Measurements from ENCODE around the gene FLNB.
"Not testable (repeated sequence)": the region's sequence is repeated elsewhere in the genome, so short reads cannot be mapped to it uniquely, and the experiment has no call there.

The FLNB gene

DNA sequence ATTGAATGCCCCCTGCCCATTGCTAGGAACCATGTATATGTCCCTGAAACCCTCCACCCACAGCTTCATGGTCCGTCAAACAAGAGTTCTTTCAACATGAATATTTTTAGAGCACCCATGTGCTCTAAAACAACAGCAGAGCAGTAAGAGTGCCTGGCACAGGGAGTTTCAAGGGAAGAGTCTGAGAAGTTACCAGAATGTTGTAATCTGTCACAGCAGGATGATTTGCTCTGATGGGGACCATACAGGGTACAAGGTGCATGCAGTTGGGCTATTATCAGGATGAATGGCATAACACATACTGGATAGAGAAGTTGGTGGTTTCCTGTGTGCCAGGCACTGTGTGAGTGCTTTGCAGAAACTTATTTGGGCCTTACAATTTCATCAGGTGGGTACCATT lies 27.8 kb upstream of the FLNB start:
- no peak for DNase-seq (ENCODE audit: low read depth in 2 of 2)

GRCh38 chr3:57981483-57982087 lies 26.6 kb upstream of the FLNB start:
- no peak for DNase-seq (ENCODE audit: low read depth in 2 of 2)

- DNase-seq (ENCODE audit: low read depth in 2 of 2), result no peak
Observed at GRCh38 chr3:57982561-57983243, 25.5 kb upstream of the FLNB start.

DNA sequence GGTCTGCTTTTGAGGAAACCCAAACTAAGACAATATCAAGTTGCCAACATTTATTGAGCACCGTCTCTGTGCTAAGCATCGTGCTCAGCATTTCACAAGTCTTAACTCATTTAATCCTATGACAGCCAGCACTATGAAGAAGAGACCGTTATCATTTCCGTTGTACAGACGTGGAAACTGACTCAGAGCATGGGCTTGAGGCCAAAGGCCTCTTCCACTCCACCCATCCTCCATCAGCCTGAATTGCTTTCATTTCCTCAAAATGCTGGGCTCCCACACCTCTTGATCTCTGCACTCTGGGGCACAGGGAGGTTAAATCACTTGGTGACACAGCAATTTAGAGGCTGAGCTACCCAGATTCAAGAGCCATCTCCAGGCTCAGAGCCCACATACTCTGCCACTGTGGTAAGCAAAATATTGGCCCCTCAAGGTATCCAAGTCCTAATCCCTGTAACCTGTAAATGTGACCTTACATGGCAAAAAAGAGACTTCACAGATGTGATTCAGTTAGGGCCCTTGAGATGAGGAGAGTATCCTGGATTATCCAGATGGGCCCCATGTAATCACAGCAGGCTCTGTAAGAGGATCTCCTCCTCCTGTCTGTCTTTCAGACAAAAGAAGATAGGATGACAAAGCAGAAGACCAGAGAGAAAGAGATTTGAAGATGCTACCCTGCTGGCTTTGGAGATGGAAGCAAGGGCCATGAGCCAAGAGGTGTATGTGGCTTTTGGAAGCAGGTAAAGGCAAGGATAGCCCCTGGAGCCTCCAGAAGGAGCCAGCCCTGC lies 24.3 kb upstream of the FLNB start:
- no peak for DNase-seq (ENCODE audit: low read depth in 2 of 2)

DNA sequence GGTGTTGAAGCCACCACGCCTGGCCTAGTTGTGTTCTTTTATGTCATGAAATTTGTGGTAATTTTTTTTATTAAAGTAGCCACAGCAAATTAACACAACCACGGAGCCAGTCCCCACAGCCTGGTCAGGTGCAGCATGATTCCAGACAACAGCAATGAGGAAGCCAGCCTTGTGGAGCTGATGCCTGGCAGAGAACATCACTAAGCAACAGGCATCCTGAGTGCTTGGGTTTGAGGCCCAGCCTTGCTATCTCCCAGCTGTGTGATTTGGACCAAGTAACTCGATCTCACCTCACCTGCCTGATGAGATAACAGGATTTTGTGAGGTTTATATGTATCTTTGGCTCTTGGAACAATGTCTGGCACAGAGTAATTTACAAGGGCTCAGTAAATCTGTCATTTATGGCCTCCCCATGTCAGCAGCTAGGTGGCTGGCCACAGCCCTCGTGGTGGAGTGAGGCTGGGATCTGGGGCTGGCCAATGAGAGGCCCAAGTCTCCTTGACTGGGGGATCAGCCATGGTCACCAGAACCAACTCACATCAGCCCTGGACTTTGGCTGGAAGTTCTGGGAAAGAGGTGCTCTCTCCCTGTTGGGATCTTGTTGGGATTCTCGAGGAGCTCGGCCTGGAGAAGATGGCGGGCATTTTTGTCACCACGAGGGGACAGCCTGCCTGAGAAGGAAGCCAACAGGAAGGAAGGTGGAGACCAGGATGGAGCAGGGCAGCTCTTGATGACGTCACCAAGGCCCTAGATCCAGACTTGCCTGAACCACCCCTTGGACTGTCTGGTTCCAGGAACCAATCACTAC lies 22.8 kb upstream of the FLNB start:
- DNase-seq (ENCODE audit: low read depth in 2 of 2), result no peak

GRCh38 chr3:57985984-57986246 lies 22.3 kb upstream of the FLNB start:
- DNase-seq (ENCODE audit: low read depth in 2 of 2), result no peak

DNA sequence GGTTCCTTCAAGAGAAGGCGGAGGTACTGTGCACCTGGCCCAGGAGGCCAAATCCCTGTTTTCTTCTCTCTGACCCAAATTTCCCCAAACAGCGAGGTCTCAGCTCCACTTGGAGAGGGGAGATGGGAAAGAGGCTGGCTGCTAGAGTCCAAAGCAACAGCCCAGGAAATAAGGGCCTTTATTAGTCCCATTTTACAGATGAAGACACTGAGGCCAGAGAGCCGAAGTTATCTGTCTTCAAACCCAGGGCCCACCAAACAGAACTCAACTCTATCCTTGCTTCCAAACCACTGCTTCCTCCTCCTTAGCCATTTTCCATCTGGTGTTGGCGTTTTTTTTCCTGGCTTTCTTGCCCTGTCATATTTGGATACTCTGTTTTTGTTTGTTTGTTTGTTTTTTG lies 22.0 kb upstream of the FLNB start:
- DNase-seq (ENCODE audit: low read depth in 2 of 2), result no peak

- DNase-seq (ENCODE audit: low read depth in 2 of 2), result not testable (repeated sequence)
Observed at GRCh38 chr3:57989198-57989597, 19.0 kb upstream of the FLNB start.

- DNase-seq (ENCODE audit: low read depth in 2 of 2), result no peak
Observed at GRCh38 chr3:57989646-57990045, 18.6 kb upstream of the FLNB start.

DNA sequence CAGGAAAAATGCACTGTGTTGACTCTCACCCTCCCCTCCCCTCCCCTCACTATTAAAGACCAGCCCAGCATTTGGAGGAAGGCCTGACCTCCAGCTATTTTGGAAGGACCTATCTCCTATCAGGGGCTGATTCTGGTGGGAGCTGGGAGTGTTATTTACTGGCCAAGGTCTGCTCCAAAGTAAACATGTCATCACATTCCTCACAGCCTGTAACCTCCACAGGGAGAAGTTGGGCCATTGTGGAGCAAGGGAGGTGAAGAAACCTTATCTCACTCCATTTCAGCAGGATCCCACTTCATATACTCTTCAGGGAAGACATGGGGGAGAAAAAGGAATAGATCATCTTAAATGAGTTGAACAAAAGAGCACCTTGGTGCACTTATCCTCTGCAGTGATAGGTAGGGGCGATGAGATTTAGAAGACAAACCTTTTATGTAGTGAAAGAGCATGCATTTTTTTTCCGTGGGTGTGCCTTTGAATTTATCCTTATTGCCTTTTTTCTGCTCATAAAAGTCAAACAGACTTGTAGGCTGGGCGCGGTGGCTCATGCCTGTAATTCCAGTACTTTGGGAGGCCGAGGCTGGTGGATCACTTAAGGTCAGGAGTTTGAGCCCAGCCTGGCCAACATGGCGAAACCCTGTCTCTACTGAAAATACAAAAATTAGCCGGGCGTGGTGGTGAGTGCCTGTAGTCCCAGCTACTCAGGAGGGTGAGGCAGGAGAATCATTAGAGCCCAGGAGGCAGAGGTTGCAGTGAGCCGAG lies 15.6 kb upstream of the FLNB start:
- no peak for DNase-seq (ENCODE audit: low read depth in 2 of 2)

DNA sequence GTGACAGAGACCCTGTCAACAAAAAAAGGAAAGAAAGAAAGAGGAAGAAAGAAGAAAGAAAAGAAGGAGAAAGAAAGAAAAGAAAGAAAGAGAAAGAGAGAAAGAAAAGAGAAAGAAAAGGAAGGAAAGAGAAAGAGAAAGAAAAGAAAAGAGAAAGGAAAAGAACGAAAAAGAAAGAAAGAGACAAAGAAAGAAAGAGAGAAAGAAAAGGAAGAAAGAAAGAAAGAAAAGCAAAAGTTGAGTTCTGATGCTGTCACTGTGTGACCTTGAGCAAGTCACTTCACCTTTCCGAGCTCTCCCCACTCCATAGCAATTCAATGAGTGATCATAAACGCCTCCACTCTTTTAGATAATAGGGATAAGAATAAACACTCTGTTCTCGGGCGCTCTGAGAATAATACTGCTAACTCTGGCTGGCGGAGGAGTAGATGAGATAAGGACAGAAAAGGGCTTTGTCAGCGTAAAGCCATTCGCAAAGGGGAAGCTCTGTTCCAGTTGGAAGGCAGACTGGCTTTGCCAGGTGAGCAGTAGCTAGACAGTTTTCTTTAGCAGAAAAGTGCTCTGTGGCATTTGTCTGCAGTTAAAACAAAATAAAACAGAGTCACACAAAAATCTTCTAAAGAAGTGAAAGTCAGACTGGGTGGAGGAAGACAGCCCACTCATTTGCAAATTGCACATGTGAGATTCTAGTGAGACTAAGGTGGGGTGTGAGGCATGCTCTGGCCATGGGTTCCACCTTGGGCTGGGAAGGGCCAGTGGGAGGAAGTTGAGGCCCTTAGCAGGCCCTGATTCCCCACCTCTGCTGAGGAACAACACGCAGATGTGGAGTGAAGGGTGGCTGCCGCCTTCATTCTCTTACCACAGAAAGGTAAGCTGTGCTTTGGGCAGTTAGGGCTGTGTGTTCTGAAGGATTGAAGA lies 9.6 kb upstream of the FLNB start:
- no peak for DNase-seq (ENCODE audit: low read depth in 2 of 2)

DNA sequence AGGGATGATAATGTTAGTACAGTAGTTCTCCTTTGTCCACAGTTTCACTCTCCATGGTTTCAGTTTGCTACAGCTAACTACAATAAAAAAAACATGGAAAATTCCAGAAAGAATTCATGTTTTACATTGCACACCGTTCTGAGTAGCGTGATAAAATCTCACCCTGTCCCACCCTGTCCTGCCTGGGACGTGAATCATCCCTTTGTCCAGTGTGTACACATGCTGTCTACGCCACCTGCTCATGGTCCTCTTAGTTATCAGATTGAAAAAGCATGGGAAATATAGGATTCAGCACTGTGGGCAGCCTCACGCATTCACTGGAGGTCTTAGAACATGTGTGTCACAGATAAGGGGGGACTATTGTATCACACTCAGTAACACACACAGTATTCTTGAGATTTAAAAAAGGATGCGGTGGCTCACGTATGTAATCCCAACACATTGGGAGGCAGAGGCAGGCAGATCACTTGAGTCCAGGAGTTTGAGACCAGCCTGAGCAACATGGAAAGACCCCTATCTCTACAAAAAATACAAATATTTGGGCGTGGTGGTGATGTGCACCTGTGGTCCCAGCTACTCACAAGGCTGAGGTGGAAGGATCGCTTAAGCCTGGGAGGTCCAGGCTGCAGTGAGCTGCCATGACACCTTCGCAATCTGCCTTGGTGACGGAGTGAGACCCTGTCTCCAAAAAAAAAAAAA lies 8.7 kb upstream of the FLNB start:
- no peak for DNase-seq (ENCODE audit: low read depth in 2 of 2)

DNA sequence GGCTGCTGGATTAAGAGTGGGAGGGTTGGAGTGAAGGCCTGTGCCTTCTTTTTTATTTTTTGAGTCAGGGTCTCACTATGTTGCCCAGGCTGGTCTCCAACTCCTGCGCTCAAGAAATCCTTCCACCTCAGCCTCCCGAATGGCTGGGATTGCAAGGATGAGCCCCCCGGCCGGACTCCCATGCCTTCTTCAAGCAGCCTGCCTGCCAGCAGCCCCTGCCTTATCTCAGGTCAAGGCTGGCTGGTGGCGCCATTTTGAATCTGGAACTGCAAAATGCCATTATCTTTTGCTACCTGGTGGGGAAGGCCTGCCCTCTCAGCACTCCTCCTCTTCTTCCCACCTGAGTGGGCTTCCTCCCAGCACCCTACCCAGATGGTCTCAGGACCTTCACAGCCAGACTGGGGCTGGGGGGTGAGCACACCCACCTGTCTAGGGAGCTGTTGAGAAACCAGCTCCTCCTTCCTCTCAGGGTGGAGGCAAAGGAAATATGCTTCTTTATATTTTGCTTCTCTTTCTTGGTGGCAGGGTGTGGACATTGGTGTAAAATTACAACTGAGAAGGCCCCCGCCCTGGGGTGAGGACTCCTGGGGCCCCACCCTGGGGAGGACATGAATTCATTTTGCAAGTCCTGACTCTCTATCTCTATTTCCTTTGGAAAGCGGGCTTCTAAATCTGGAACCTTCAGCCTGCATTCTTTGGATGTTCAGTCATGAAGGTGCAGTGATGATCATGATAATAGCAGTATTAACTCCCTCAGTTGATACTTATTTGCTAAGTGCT lies 7.7 kb upstream of the FLNB start:
- DNase-seq (ENCODE audit: low read depth in 2 of 2), result no peak

DNA sequence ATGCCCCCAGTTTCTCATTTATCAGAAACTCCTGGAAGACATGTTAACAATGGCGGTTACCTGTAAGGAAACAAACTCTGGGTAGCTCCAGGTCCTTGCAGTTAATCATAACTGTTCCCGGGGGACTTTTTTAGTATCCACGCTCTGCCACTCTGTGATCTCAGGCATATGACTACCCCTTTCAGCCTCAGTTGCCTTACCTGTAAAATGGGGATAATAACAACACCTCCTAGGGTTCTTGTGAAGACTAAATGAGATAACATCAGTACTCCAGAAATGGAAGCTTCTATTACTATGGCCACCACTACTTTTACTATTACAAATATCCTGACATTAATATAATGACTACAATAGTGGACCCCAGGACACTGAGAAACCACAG lies 7.1 kb upstream of the FLNB start:
- no peak for DNase-seq (ENCODE audit: low read depth in 2 of 2)

DNA sequence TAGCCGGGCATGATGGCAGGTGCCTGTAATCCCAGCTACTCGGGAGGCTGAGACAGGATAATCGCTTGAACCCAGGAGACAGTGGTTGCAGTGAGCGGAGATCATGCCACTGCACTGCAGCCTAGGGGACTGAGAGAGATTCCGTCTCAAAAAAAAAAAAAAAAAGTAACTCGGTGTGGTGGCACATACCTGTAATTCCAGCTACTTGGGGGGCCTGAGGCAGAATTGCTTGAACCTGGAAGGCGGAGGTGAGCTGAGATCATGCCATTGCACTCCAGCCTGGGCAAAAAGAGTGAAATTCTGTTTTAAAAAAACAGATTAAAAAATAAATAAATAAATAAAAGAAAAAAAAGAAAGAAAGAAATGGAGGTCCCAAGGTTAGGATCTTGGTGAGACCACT lies 6.2 kb upstream of the FLNB start:
- DNase-seq (ENCODE audit: low read depth in 2 of 2), result no peak

DNA sequence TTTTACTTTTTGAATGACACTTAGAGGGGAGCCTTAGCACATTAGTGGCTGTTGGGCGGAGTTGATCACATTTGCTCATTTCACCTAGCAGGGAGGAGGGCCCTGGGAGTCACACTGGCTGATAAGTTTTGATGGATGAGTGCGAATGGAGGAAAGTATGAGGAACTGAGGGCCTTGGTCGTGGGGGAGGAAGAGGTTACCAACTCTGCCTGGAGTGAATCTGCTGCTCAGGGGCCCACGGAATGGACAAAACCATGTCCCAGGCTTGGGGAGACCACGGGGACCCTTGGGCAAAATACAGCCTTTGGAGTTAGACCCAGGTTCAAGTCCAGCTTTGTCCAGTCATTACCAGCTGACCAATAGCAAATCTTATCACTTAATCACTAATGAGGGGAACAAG lies 5.1 kb upstream of the FLNB start:
- no peak for DNase-seq (ENCODE audit: low read depth in 2 of 2)

DNA sequence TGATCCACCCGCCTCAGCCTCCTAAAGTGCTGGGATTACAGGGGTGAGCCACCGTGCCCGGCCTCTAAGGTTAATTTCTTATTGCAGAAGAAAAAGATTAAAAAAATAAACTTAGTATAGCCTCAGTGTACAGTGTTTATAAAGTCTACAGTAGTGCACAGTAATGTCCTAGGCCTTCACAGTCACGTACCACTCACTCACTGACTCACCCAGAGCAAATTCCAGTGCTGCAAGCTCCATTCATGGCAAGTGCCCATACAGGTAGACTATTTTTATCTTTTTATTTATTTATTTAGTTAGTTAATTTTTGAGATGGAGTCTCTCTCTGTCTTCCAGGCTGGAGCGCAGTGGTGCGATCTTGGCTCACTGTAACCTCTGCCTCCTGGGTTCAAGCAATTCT lies 3.2 kb upstream of the FLNB start:
- DNase-seq (ENCODE audit: low read depth in 2 of 2), result no peak

DNA sequence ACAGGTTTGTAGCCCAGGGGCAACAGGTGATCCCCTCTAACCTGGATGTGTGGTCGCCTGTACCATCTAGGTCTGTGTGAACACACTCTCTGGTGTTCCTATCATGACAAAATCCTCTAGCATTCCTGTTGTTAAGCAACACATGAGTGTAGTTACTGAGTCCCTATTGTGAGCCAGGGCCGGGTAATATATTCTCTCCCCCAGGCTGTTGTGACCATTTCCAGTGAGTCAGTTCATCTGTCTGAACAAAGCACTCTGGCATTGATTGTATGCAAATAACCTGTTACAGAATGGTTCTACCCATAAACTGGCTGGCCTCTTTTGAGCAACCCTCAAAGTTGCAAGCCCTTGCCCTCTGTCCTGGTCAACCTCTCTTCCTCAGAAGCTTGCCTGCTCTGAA lies 2.6 kb upstream of the FLNB start:
- DNase-seq (ENCODE audit: low read depth in 2 of 2), result no peak

- DNase-seq (ENCODE audit: low read depth in 2 of 2), result no peak
Observed at GRCh38 chr3:58006661-58007060, 1.6 kb upstream of the FLNB start.

All from stimulated activated CD8-positive, alpha-beta memory T cell treated with anti-CD3 and anti-CD28 coated beads, Interleukin-7, amount 100 ng/mL, for 1 hour (primary cell).